ENCODE measurements around the gene INSIG2.

DNA sequence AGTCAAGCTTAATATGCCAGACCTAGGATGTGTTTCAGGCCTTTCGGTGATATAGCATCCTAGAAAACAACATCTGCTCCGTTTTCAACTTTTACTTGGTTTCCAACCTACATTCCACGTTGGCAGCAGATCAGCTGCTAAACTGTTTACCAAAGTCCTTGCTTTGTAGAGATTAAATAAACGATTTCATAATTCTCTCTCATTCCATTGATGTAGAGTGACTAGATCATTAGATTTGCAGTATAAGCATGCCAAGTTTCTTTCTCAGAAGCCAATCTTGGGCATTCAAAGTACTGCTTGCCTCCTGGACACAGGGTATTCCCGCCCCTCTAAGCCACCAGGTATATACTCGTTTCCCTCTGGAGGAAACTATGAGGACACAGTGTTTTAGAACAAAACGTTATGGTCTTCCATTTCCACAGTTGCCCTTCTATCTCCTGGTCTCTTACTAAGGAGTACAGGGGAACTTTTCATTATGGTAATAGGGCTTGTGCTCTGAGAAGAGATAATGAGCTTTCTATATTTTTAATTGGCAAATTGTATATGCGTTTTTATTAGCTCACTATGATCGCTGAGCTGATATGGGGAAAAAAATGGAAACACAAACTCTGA is 10.5 kb upstream of the INSIG2 start:
- TF ChIP-seq, protein P1, sequence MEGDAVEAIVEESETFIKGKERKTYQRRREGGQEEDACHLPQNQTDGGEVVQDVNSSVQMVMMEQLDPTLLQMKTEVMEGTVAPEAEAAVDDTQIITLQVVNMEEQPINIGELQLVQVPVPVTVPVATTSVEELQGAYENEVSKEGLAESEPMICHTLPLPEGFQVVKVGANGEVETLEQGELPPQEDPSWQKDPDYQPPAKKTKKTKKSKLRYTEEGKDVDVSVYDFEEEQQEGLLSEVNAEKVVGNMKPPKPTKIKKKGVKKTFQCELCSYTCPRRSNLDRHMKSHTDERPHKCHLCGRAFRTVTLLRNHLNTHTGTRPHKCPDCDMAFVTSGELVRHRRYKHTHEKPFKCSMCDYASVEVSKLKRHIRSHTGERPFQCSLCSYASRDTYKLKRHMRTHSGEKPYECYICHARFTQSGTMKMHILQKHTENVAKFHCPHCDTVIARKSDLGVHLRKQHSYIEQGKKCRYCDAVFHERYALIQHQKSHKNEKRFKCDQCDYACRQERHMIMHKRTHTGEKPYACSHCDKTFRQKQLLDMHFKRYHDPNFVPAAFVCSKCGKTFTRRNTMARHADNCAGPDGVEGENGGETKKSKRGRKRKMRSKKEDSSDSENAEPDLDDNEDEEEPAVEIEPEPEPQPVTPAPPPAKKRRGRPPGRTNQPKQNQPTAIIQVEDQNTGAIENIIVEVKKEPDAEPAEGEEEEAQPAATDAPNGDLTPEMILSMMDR (IDR thresholded peaks at IDR 0.05), result no peak
- TF ChIP-seq YY1 (IDR thresholded peaks at IDR 0.05; ENCODE audit: low read depth), result no peak
- TF ChIP-seq PBX3 (IDR thresholded peaks at IDR 0.05), result no peak
- TF ChIP-seq NRF1 (IDR thresholded peaks at IDR 0.05; ENCODE audit: low read depth, low read length), result no peak
- TF ChIP-seq TCF12 (IDR thresholded peaks at IDR 0.05), result no peak
- TF ChIP-seq TAF1 (IDR thresholded peaks at IDR 0.05; ENCODE audit: borderline replicate concordance, low read depth, low read length), result no peak
- TF ChIP-seq POLR2AphosphoS5 (IDR thresholded peaks at IDR 0.05; ENCODE audit: low read depth, low read length), result no peak
- TF ChIP-seq RAD21 (IDR thresholded peaks at IDR 0.05; ENCODE audit: low read length), result no peak
- TF ChIP-seq MXI1 (IDR thresholded peaks at IDR 0.05; ENCODE audit: low read depth, low read length), result no peak
- TF ChIP-seq, protein P2, sequence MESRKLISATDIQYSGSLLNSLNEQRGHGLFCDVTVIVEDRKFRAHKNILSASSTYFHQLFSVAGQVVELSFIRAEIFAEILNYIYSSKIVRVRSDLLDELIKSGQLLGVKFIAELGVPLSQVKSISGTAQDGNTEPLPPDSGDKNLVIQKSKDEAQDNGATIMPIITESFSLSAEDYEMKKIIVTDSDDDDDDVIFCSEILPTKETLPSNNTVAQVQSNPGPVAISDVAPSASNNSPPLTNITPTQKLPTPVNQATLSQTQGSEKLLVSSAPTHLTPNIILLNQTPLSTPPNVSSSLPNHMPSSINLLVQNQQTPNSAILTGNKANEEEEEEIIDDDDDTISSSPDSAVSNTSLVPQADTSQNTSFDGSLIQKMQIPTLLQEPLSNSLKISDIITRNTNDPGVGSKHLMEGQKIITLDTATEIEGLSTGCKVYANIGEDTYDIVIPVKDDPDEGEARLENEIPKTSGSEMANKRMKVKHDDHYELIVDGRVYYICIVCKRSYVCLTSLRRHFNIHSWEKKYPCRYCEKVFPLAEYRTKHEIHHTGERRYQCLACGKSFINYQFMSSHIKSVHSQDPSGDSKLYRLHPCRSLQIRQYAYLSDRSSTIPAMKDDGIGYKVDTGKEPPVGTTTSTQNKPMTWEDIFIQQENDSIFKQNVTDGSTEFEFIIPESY (IDR thresholded peaks at IDR 0.05; ENCODE audit: borderline replicate concordance, low read depth), result no peak
- TF ChIP-seq RFX5 (IDR thresholded peaks at IDR 0.05; ENCODE audit: low read length), result no peak
